Osteocyte (in vitro differentiated cells): ENCODE results near the gene BAAT. TPM values are rescaled to one million over a fixed set of nuclear protein-coding genes. Genes with fewer than 3 reads are reported as not detected.

Experiments
- DNase-seq: peaks from one replicate; pipeline ENCODE4 v3.0.0; 2021; ENCODE audit warnings: mixed read lengths; ENCODE audit not compliant: unreplicated experiment; ENCODE audit errors: extremely low spot score
- H3K27ac Mint-ChIP-seq: one replicate; pipeline ENCODE4 v1.8.0; 2021; ENCODE audit warnings: mild to moderate bottlenecking, mixed read lengths; ENCODE audit not compliant: unreplicated experiment
- H3K27me3 Mint-ChIP-seq: one replicate; pipeline ENCODE4 v1.8.0; 2021; ENCODE audit warnings: mixed read lengths; ENCODE audit not compliant: unreplicated experiment
- H3K36me3 Mint-ChIP-seq: one replicate; pipeline ENCODE4 v1.8.0; 2021; ENCODE audit warnings: mixed read lengths; ENCODE audit not compliant: unreplicated experiment
- H3K4me1 Mint-ChIP-seq: one replicate; pipeline ENCODE4 v1.8.0; 2021; ENCODE audit warnings: mixed read lengths; ENCODE audit not compliant: unreplicated experiment
- H3K4me3 Mint-ChIP-seq: one replicate; pipeline ENCODE4 v1.8.0; 2021; ENCODE audit warnings: mild to moderate bottlenecking, moderate library complexity, mixed read lengths; ENCODE audit not compliant: unreplicated experiment
- H3K9me3 Mint-ChIP-seq: one replicate; pipeline ENCODE4 v1.8.0; 2021; ENCODE audit warnings: mixed read lengths; ENCODE audit not compliant: unreplicated experiment
- CTCF ChIP-seq: fragments of 200-600 bp; sonication (generic); IDR thresholded peaks from 2 replicates; pipeline ENCODE4 v1.5.0; 2021; ENCODE audit warnings: antibody characterized with exemption, mild to moderate bottlenecking, moderate library complexity
- total RNA-seq: library from RNA; stranded (reverse); gene quantifications from 2 replicates; pipeline ENCODE4 v1.2.1, GENCODE V29; 2021

BAAT gene
- total RNA-seq, 1 donor from 2014 or later, result 0.13 TPM

- TF ChIP-seq CTCF, result no peak
- Mint-ChIP-seq H3K4me3 (no peak overlapping the region), H3K4me1 (no peaks in the 10 kb centered on the region), H3K27ac (no peak overlapping the region), H3K9me3 (no peaks in the 10 kb centered on the region), H3K27me3 (peaks cover 18% of the 10 kb centered on the region), H3K36me3 (no peaks in the 10 kb centered on the region)
- DNase-seq, result no peak
These were observed 42.8 kb downstream of the BAAT start for GRCh38 chr9:101341958-101342357.

- Mint-ChIP-seq H3K9me3 (no peaks in the 10 kb centered on the region), H3K27ac (no peak overlapping the region), H3K27me3 (peaks cover 10% of the 10 kb centered on the region), H3K4me3 (no peak overlapping the region), H3K36me3 (no peaks in the 10 kb centered on the region), H3K4me1 (no peaks in the 10 kb centered on the region)
- TF ChIP-seq CTCF, result no peak
- DNase-seq, result no peak
These were observed 47.6 kb downstream of the BAAT start for GRCh38 chr9:101337237-101337636.

- peaks cover 13% of the 10 kb centered on the region for H3K27me3 Mint-ChIP-seq
- no peaks in the 10 kb centered on the region for H3K9me3 Mint-ChIP-seq
- no peaks in the 10 kb centered on the region for H3K4me1 Mint-ChIP-seq
These were observed 48.7 kb downstream of the BAAT start for GRCh38 chr9:101336091-101336490.

GRCh38 chr9:101333926-101334702 lies 50.7 kb downstream of the BAAT start:
- H3K9me3 Mint-ChIP-seq, result no peaks in the 10 kb centered on the region
- H3K27ac Mint-ChIP-seq, result no peak overlapping the region
- peaks cover 14% of the 10 kb centered on the region for H3K27me3 Mint-ChIP-seq
- no peak for TF ChIP-seq CTCF
- no peaks in the 10 kb centered on the region for H3K36me3 Mint-ChIP-seq
- H3K4me1 Mint-ChIP-seq, result no peaks in the 10 kb centered on the region
- DNase-seq, result no peak
- H3K4me3 Mint-ChIP-seq, result no peak overlapping the region

More at GRCh38 chr9:101336091-101336490, 48.7 kb downstream of the BAAT start:
- Mint-ChIP-seq H3K36me3 (no peaks in the 10 kb centered on the region), H3K27ac (no peak overlapping the region), H3K4me3 (no peak overlapping the region)
- no peak for DNase-seq
- no peak for TF ChIP-seq CTCF

- no peak overlapping the region for H3K27ac Mint-ChIP-seq
- H3K9me3 Mint-ChIP-seq, result no peaks in the 10 kb centered on the region
- no peaks in the 10 kb centered on the region for H3K4me1 Mint-ChIP-seq
- no peak for TF ChIP-seq CTCF
- DNase-seq, result no peak
- H3K27me3 Mint-ChIP-seq, result peaks cover 16% of the 10 kb centered on the region
- no peak overlapping the region for H3K4me3 Mint-ChIP-seq
- no peaks in the 10 kb centered on the region for H3K36me3 Mint-ChIP-seq
These were observed 51.3 kb downstream of the BAAT start for GRCh38 chr9:101333490-101333889.
